H1 (cell line): Measurements from ENCODE around the gene ALG14. TPM values are rescaled to one million over a fixed set of nuclear protein-coding genes. Genes with fewer than 3 reads are reported as not detected.

Experiments
- CTCF ChIA-PET: fragments of 300-600 bp; sonication (Branson Sonifier 250); formaldehyde crosslinking; loops from one replicate; lab custom pipeline; 2021; ENCODE audit not compliant: partially characterized antibody; lab: Charles Lee
- POLR2A ChIA-PET: fragments of 300-600 bp; sonication (Branson Sonifier 250); formaldehyde crosslinking; loops from one replicate; lab custom pipeline; 2021; ENCODE audit warnings: inconsistent platforms; ENCODE audit not compliant: partially characterized antibody; lab: Charles Lee
- DNase-seq, 2 experiments: peaks; one replicate each; pipeline versions ENCODE4 v3.0.0 to v3.0.0-alpha.2; 2010 to 2022; ENCODE audit warnings: low spot score in 2 of 2, low read depth in 1 of 2, mixed read lengths in 1 of 2
- FAIRE-seq: peaks from 2 replicates; lab custom pipeline; 2011; peaks lifted over from hg19 to GRCh38; lab: Jason Lieb, UNC
- H2AFZ ChIP-seq: 2 replicates; pipeline ENCODE4 v1.8.1; 2012; ENCODE audit warnings: low read length, inconsistent platforms
- H2AK5ac ChIP-seq: 2 replicates; pipeline ENCODE4 v1.6.1; 2013; ENCODE audit warnings: low read depth, low read length
- H2BK120ac ChIP-seq: replicated peaks from 2 replicates; pipeline ENCODE3; 2013; ENCODE audit warnings: low read depth, low read length, inconsistent platforms
- H2BK12ac ChIP-seq: 2 replicates; pipeline ENCODE4 v1.6.1; 2013; ENCODE audit warnings: low read depth, low read length
- H2BK15ac ChIP-seq: 2 replicates; pipeline ENCODE4 v1.6.1; 2013; ENCODE audit warnings: low read length
- H2BK20ac ChIP-seq: 2 replicates; pipeline ENCODE4 v1.6.1; 2013; ENCODE audit warnings: low read length
- H2BK5ac ChIP-seq: 2 replicates; pipeline ENCODE4 v1.6.1; 2013; ENCODE audit warnings: low read depth, low read length
- H3K14ac ChIP-seq: 2 replicates; pipeline ENCODE4 v1.6.1; 2013; ENCODE audit warnings: inconsistent platforms; ENCODE audit not compliant: insufficient read length
- H3K18ac ChIP-seq: 2 replicates; pipeline ENCODE4 v1.6.1; 2013; ENCODE audit warnings: low read length; ENCODE audit errors: extremely low read depth
- H3K23ac ChIP-seq: 2 replicates; pipeline ENCODE4 v1.6.1; 2013; ENCODE audit warnings: inconsistent platforms; ENCODE audit not compliant: insufficient read length
- H3K23me2 ChIP-seq: 2 replicates; pipeline ENCODE4 v1.6.1; 2013; ENCODE audit warnings: low read depth, low read length
- H3K27ac ChIP-seq: 2 replicates; pipeline ENCODE4 v1.6.1; 2011; ENCODE audit warnings: low read depth, low read length, inconsistent platforms
- H3K27me3 ChIP-seq, 4 experiments: replicated peaks in 1 of 4; 1 replicate in 1 of 4; 2 replicates in 3 of 4; pipeline versions ENCODE4 v1.6.1 to v1.8.1; 2011 to 2013; ENCODE audit warnings: low read length in 3 of 4, mild to moderate bottlenecking in 3 of 4, inconsistent platforms in 2 of 4, mixed read lengths in 2 of 4, moderate library complexity in 1 of 4; ENCODE audit not compliant: control insufficient read depth in 3 of 4, insufficient read depth in 3 of 4; ENCODE audit errors: extremely low read depth in 1 of 4
- H3K36me3 ChIP-seq, 4 experiments: 2 replicates each; pipeline versions ENCODE4 v1.6.1 to v1.8.1; 2011 to 2013; ENCODE audit warnings: mild to moderate bottlenecking in 4 of 4, low read length in 3 of 4, moderate library complexity in 2 of 4, control low read depth in 1 of 4, inconsistent platforms in 1 of 4; ENCODE audit not compliant: insufficient read depth in 4 of 4, control insufficient read depth in 2 of 4
- H3K4ac ChIP-seq: replicated peaks from 2 replicates; pipeline ENCODE3; 2013; ENCODE audit warnings: low read length, low read depth, mixed read lengths, inconsistent platforms; ENCODE audit not compliant: insufficient read length
- H3K4me1 ChIP-seq, 4 experiments: replicated peaks in 1 of 4; 1 replicate in 1 of 4; 2 replicates in 3 of 4; pipeline versions ENCODE4 v1.6.1 to v1.8.1; 2011 to 2013; ENCODE audit warnings: low read length in 3 of 4, inconsistent platforms in 2 of 4, mixed read lengths in 1 of 4; ENCODE audit not compliant: insufficient read depth in 4 of 4, control insufficient read depth in 3 of 4
- H3K4me2 ChIP-seq, 2 experiments: 2 replicates each; pipeline versions ENCODE4 v1.6.1 to v1.8.1; 2011 to 2013; ENCODE audit warnings: low read depth in 2 of 2, low read length in 2 of 2, control low read depth in 1 of 2, inconsistent platforms in 1 of 2, mild to moderate bottlenecking in 1 of 2; ENCODE audit not compliant: insufficient read depth in 1 of 2
- H3K4me3 ChIP-seq, 4 experiments: fragments of 200-600, 300-600 bp in 1 of 4; sonication (generic), shearing (Covaris generic), sonication (Bioruptor Twin) in 1 of 4; 2 replicates each; pipeline versions ENCODE4 v1.5.1 to v1.8.1; 2011 to 2016; ENCODE audit warnings: low read length in 4 of 4, low read depth in 3 of 4, control low read depth in 2 of 4, inconsistent platforms in 2 of 4, mild to moderate bottlenecking in 2 of 4, mixed read lengths in 1 of 4, moderate library complexity in 1 of 4; ENCODE audit not compliant: insufficient read depth in 2 of 4; ENCODE audit errors: extremely low read depth in 1 of 4
- H3K56ac ChIP-seq: replicated peaks from 2 replicates; pipeline ENCODE3; 2013; ENCODE audit warnings: low read depth, mild to moderate bottlenecking, mixed read lengths, low read length, inconsistent platforms; ENCODE audit not compliant: insufficient read length
- H3K79me1 ChIP-seq: 2 replicates; pipeline ENCODE4 v1.6.1; 2013; ENCODE audit warnings: low read depth, low read length, control low read depth
- H3K79me2 ChIP-seq, 2 experiments: 2 replicates each; pipeline versions ENCODE4 v1.6.1 to v1.8.1; 2012 to 2013; ENCODE audit warnings: low read length in 2 of 2, mild to moderate bottlenecking in 2 of 2, inconsistent platforms in 1 of 2; ENCODE audit not compliant: insufficient read depth in 2 of 2, control insufficient read depth in 1 of 2
- H3K9ac ChIP-seq, 4 experiments: replicated peaks in 1 of 4; 1 replicate in 1 of 4; 2 replicates in 3 of 4; pipeline versions ENCODE4 v1.6.1 to v1.8.1; 2011 to 2013; ENCODE audit warnings: low read depth in 3 of 4, low read length in 3 of 4, control low read depth in 2 of 4, mild to moderate bottlenecking in 2 of 4, moderate library complexity in 2 of 4, inconsistent platforms in 1 of 4; ENCODE audit errors: extremely low read depth in 1 of 4
- H3K9me3 ChIP-seq, 2 experiments: 2 replicates each; pipeline versions ENCODE4 v1.6.1 to v1.8.1; 2012 to 2013; ENCODE audit warnings: mild to moderate bottlenecking in 2 of 2, moderate library complexity in 2 of 2, control low read depth in 1 of 2, inconsistent platforms in 1 of 2, low read depth in 1 of 2, low read length in 1 of 2, mixed read lengths in 1 of 2; ENCODE audit not compliant: insufficient read depth in 2 of 2
- H4K20me1 ChIP-seq, 2 experiments: replicated peaks in 1 of 2; 2 replicates each; pipeline versions ENCODE3 to v1.8.1; 2011 to 2013; ENCODE audit warnings: inconsistent platforms in 2 of 2, low read length in 2 of 2, mild to moderate bottlenecking in 1 of 2; ENCODE audit not compliant: insufficient read depth in 2 of 2, control insufficient read depth in 1 of 2
- H4K5ac ChIP-seq: 2 replicates; pipeline ENCODE4 v1.6.1; 2013; ENCODE audit warnings: low read length, low read depth, mixed read lengths, inconsistent platforms; ENCODE audit not compliant: insufficient read length
- H4K8ac ChIP-seq: 2 replicates; pipeline ENCODE4 v1.8.0; 2013; ENCODE audit warnings: mild to moderate bottlenecking, moderate library complexity, low read length, inconsistent platforms; ENCODE audit not compliant: insufficient read depth; ENCODE audit errors: extremely low read depth
- H4K91ac ChIP-seq: replicated peaks from 2 replicates; pipeline ENCODE3; 2013; ENCODE audit warnings: low read length, mixed read lengths, inconsistent platforms; ENCODE audit not compliant: insufficient read length
- CBX5 ChIP-seq: fragments of 300-800, 300-1000 bp; sonication (generic); IDR thresholded peaks from 2 replicates; pipeline ENCODE4 v1.7.1; 2016; ENCODE audit warnings: antibody characterized with exemption, low read length, low read depth
- CREB1 ChIP-seq: IDR thresholded peaks from 2 replicates; pipeline ENCODE4 v1.6.1; 2012; ENCODE audit warnings: inconsistent platforms
- EGR1 ChIP-seq: IDR thresholded peaks from 2 replicates; pipeline ENCODE4 v1.6.1; 2011; ENCODE audit warnings: low read depth, low read length, borderline replicate concordance
- KDM1A ChIP-seq: fragments of 200-600, 300-600 bp; sonication (generic); IDR thresholded peaks from 2 replicates; pipeline ENCODE4 v1.7.1; 2016; ENCODE audit warnings: mild to moderate bottlenecking, low read length, borderline replicate concordance
- MAFK ChIP-seq: IDR thresholded peaks from 2 replicates; pipeline ENCODE4 v1.6.1; 2012; ENCODE audit warnings: low read depth, mild to moderate bottlenecking, improper control_type of control experiment, low read length
- NANOG ChIP-seq: IDR thresholded peaks from 2 replicates; pipeline ENCODE4 v1.6.1; 2011; ENCODE audit warnings: low read length, low read depth, mild to moderate bottlenecking, inconsistent platforms; ENCODE audit not compliant: insufficient read depth, poor library complexity, severe bottlenecking
- RXRA ChIP-seq: IDR thresholded peaks from 2 replicates; pipeline ENCODE4 v1.6.1; 2011; ENCODE audit warnings: low read depth, mild to moderate bottlenecking, low read length, moderate library complexity; ENCODE audit not compliant: insufficient read depth
- SP1 ChIP-seq: IDR thresholded peaks from 2 replicates; pipeline ENCODE4 v1.6.1; 2011; ENCODE audit warnings: low read depth, low read length
- SRF ChIP-seq: IDR thresholded peaks from 2 replicates; pipeline ENCODE4 v1.6.1; 2011; ENCODE audit warnings: mild to moderate bottlenecking, low read depth, low read length, moderate library complexity
- TEAD4 ChIP-seq: IDR thresholded peaks from 2 replicates; pipeline ENCODE4 v1.6.1; 2012; ENCODE audit warnings: low read depth, low read length, inconsistent platforms, mixed read lengths
- WGBS, 2 experiments: shearing (Covaris generic) in 1 of 2; methylation state at CpG; one replicate each; pipeline versions ENCODE4 v1.1.6 to v1.1.7; 2013 to 2015; ENCODE audit warnings: low lambda C conversion rate in 2 of 2, mixed read lengths in 2 of 2, inconsistent platforms in 1 of 2, low coverage in 1 of 2, missing lambda C conversion rate in 1 of 2; ENCODE audit not compliant: insufficient replicate concordance in 2 of 2, insufficient coverage in 1 of 2, insufficient read length in 1 of 2; ENCODE audit errors: extremely low coverage in 1 of 2, missing lambda C conversion rate in 1 of 2; 5-methylcytosine and 5-hydroxymethylcytosine counted together
- polyA plus RNA-seq, 7 experiments: library from polyadenylated mRNA; depleted of rRNA in 3 of 7; stranded (reverse) in 5 of 7; unstranded in 2 of 7; fragments of >200 nt in 5 of 7; fragments of 200-250 nt in 2 of 7; gene quantifications; 1 replicate in 5 of 7; 2 replicates in 1 of 7; 4 replicates in 1 of 7; pipeline versions ENCODE4 v1.2.1 to v1.2.3, GENCODE V29; 2011 to 2013; ENCODE audit warnings: missing spikeins in 2 of 7, mixed read lengths in 2 of 7
- total RNA-seq: library from RNA; stranded (reverse); fragmentation: NEBNext Ultra II Directional; extraction: Animal tissue kit (Norgen Biotek cat#: 25700); gene quantifications from 2 replicates; pipeline ENCODE4 v1.2.1, GENCODE V29; 2021
- TF ChIP-seq, protein P1 (sequence below), 3 experiments: IDR thresholded peaks; 1 replicate in 2 of 3; 2 replicates in 1 of 3; pipeline versions ENCODE4 v1.5.1 to v1.6.1; 2011; ENCODE audit warnings: low read length in 3 of 3, mild to moderate bottlenecking in 3 of 3, inconsistent platforms in 2 of 3, low read depth in 1 of 3, moderate library complexity in 1 of 3; ENCODE audit not compliant: insufficient read depth in 1 of 3; ENCODE audit errors: control extremely low read depth in 1 of 3
- TF ChIP-seq, protein P2 (sequence below): IDR thresholded peaks from 2 replicates; pipeline ENCODE4 v1.6.1; 2012; ENCODE audit warnings: inconsistent platforms

The ALG14 gene
- total and polyA plus RNA-seq, 2 of the 8 experiments (the other 6 are each of a cell fraction or from before 2014, with no cell fraction given) = 0.95 to 1.3 TPM

DNA sequence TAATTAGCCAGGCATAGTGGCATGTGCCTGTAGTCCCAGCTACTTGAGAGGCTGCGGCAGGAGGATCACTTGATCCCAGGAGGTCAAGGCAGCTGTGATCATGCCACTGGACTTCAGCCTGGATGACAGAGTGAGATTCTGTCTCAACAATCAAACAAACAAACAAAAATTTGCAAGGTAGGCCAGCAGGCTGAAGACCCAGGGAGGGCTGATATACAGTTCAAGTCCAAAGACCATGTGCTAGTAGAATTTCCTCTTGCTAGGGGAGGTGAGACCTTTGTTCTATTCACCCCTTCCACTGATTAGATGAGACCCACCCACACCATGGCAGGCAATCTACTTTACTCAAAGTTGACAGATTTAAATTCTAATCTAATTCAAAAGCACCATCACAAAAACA, 114.7 kb downstream of the ALG14 start:
- H3K23ac ChIP-seq = no peak overlapping the region
- no peak overlapping the region for H2AK5ac ChIP-seq
- no peak overlapping the region for H3K4ac ChIP-seq
- FAIRE-seq (no peak), DNase-seq (no peak)
- H3K79me2 ChIP-seq = no peaks in the 10 kb centered on the region
- H3K9ac ChIP-seq = no peak overlapping the region
- no peak overlapping the region for H3K56ac ChIP-seq
- H3K27me3 ChIP-seq = no peaks in the 10 kb centered on the region
- H4K20me1 ChIP-seq = no peaks in the 10 kb centered on the region
- H2BK20ac ChIP-seq = no peak overlapping the region; the same call in 1 of the 2 replicates
- H4K91ac ChIP-seq = no peak overlapping the region
- no peak for TF ChIP-seq SP1
- TF ChIP-seq NANOG = no peak
- TF ChIP-seq MAFK = no peak
- TF ChIP-seq, protein P1, sequence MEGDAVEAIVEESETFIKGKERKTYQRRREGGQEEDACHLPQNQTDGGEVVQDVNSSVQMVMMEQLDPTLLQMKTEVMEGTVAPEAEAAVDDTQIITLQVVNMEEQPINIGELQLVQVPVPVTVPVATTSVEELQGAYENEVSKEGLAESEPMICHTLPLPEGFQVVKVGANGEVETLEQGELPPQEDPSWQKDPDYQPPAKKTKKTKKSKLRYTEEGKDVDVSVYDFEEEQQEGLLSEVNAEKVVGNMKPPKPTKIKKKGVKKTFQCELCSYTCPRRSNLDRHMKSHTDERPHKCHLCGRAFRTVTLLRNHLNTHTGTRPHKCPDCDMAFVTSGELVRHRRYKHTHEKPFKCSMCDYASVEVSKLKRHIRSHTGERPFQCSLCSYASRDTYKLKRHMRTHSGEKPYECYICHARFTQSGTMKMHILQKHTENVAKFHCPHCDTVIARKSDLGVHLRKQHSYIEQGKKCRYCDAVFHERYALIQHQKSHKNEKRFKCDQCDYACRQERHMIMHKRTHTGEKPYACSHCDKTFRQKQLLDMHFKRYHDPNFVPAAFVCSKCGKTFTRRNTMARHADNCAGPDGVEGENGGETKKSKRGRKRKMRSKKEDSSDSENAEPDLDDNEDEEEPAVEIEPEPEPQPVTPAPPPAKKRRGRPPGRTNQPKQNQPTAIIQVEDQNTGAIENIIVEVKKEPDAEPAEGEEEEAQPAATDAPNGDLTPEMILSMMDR (IDR thresholded peaks at IDR 0.05; ENCODE audit: control extremely low read depth in 1 of 3, insufficient read depth in 1 of 3, low read depth in 1 of 3, low read length in 3 of 3) = no peak
- TF ChIP-seq KDM1A = no peak
- TF ChIP-seq SRF = no peak
- no peak for TF ChIP-seq TEAD4
- TF ChIP-seq EGR1 = no peak
- TF ChIP-seq CREB1 = no peak
- TF ChIP-seq, protein P2, sequence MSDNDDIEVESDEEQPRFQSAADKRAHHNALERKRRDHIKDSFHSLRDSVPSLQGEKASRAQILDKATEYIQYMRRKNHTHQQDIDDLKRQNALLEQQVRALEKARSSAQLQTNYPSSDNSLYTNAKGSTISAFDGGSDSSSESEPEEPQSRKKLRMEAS = no peak
- TF ChIP-seq RXRA = no peak
- TF ChIP-seq CBX5 = no peak
- H3K14ac ChIP-seq = no peak overlapping the region
- H4K8ac ChIP-seq = no peak overlapping the region
- ChIA-PET POLR2A (no interaction called here), CTCF (no interaction called here)
- H2BK120ac ChIP-seq = no peak overlapping the region
- no peak overlapping the region for H3K4me3 ChIP-seq
- peaks cover 0 to 6% (median 6%) of the 10 kb centered on the region in 4 experiments; a peak in 3 of 7 replicates for H3K4me1 ChIP-seq
- H3K9me3 ChIP-seq = no peaks in the 10 kb centered on the region
- H3K27ac ChIP-seq = no peak overlapping the region
- H3K36me3 ChIP-seq = no peaks in the 10 kb centered on the region
- no peak overlapping the region for H2BK5ac ChIP-seq
- H3K23me2 ChIP-seq = no peaks in the 10 kb centered on the region
- H3K4me2 ChIP-seq = no peak overlapping the region
- WGBS, 2 experiments = 90% methylated on average over 1 of the region's 1 CpG; no CpG with 5 or more reads in 1 of the 2 experiments
- H4K5ac ChIP-seq = no peak overlapping the region
- no peak overlapping the region for H2BK12ac ChIP-seq
- H3K79me1 ChIP-seq = no peaks in the 10 kb centered on the region
- H2AFZ ChIP-seq = no peak overlapping the region
- H3K18ac ChIP-seq = no peak overlapping the region
- no peak overlapping the region for H2BK15ac ChIP-seq
